HL-60 (cell line): ENCODE results near the gene GAK.

Experiments
- CTCF ChIP-seq: IDR thresholded peaks from one replicate; pipeline ENCODE4 v1.5.1; 2011; ENCODE audit warnings: low read length, control low read depth, inconsistent platforms; ENCODE audit not compliant: insufficient read depth
- GABPA ChIP-seq: IDR thresholded peaks from 2 replicates; pipeline ENCODE4 v1.6.1; 2012; ENCODE audit warnings: low read depth
- REST ChIP-seq: IDR thresholded peaks from 2 replicates; pipeline ENCODE4 v1.6.1; 2012; ENCODE audit warnings: low read depth; ENCODE audit not compliant: insufficient replicate concordance

- TF ChIP-seq CTCF (no peak), REST (no peak), GABPA (no peak)
These were observed 38.9 kb upstream of the GAK start for GRCh38 chr4:970854-971520.
